ENCODE results near the gene KCNJ6.

The KCNJ6 gene

DNA sequence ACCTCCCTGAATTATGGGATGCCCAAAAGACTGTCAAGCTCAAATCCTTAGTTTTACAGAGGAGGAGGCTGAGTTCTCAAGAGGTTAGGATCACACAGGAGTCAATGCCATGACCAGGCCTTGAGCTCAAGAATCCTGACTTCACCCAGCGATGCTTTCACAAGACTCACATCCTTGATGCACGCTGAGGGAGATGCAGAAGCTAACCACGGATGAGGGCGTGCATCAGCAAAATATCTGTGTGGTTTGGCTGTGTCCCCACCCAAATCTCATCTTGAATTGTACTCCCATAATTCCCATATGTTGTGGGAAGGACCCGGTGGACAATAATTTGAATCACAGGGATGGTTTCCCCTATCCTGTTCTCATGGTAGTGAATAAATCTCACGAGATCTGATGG, 133.2 kb downstream of the KCNJ6 start:
- TF ChIP-seq, protein P1, sequence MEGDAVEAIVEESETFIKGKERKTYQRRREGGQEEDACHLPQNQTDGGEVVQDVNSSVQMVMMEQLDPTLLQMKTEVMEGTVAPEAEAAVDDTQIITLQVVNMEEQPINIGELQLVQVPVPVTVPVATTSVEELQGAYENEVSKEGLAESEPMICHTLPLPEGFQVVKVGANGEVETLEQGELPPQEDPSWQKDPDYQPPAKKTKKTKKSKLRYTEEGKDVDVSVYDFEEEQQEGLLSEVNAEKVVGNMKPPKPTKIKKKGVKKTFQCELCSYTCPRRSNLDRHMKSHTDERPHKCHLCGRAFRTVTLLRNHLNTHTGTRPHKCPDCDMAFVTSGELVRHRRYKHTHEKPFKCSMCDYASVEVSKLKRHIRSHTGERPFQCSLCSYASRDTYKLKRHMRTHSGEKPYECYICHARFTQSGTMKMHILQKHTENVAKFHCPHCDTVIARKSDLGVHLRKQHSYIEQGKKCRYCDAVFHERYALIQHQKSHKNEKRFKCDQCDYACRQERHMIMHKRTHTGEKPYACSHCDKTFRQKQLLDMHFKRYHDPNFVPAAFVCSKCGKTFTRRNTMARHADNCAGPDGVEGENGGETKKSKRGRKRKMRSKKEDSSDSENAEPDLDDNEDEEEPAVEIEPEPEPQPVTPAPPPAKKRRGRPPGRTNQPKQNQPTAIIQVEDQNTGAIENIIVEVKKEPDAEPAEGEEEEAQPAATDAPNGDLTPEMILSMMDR (IDR thresholded peaks at IDR 0.05), result no peak

DNA sequence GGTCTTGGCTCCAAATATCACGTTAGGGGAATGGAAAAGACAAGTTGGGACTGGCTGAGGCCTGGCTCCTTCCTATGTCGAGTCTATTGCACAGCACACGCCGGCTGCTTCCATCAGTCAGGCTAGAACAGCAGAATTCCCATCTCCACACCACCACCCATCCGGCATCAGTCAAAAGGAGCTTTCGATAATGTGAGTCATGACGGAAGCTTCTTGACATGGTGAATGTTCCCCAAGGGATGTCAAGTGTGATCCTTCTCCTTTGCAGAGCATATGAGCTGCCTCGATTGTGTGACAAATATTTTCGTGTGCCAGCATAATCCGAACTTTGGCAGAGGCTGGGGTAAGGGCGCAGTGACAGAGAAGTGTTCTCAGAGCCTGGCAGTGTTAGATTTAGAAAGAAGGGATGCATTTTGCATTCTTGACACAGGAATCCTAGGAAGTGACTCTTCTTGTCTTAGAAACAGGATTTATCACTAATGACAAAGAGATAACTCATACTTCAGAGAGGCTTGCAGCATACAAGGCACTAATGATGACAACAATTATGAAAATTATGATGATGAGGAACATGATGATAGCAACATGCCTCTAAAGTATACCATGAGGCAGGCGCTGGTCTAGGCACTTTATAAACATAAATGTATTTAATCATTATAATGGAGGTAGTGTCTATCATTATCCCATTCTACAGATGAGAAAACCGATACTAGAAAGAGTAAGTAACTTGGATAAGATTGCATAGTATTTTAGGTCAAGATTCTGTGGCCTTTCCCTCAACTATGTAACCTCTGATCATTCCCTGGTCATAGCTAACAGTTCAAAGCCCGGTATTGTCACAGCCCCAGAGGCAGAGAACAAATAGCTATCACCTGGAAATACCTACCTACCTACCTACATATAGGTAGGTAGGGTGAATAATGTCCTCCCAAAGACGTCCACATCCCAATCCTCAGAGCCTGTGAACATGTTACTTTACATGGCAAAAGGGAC, 135.0 kb downstream of the KCNJ6 start:
- TF ChIP-seq, protein P1 (IDR thresholded peaks at IDR 0.05), result no peak

DNA sequence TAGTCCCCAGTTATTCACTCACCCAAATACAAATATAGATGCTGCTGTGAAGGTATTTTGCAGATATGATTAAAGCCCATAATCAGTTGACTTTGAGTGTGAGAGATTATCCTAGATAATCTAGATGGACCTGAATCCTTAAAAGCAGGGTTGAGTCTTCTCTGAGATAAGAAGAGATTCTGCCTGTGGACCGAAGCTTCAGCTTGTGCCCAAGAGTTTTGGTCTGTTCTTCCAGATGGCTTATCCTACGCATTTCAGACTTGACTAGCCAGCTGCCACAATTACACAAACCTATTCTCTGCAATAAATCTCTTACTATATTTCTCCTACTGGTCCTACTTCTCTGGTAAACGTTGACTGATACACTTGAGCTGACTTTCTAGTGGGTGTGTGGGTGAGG, 145.1 kb downstream of the KCNJ6 start:
- TF ChIP-seq, protein P1 (IDR thresholded peaks at IDR 0.05), result no peak

DNA sequence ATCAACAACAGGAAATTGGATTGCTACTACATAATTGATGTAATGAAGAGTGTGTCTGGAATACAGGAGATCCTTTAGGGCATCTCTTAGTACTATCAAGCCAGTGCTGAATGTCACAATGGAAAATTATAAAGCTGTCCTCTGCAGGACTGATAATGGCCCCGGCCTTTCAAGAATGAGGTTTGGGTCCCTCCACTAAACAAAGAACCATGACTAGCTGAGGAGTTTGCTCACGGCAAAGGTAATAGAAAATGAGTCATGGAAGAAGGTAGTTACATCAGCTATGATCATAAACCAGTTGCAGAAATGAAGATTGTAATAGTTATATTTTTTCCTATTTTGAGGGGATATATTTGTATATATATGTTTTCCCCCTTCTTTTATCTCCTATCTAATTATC, 145.8 kb downstream of the KCNJ6 start:
- TF ChIP-seq, protein P1 (IDR thresholded peaks at IDR 0.05), result no peak

DNA sequence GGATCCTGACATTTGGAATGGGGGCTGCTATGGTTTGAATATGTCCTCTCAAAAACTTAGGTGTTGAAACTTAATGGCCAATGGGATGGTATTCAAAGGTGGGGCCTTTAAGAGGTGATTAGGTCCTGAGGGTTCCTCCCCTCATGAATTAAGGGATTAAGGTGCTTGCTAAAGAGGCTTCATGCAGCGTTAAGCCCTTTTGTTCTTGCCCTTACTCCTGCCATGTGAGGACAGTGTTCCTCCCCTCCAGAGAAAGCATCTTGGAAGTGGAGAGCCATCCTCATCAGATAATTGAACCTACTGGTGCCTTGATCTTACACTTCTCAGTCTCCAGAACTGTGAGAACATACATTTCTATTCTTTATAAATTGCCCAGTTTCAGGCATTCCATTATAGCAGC, 146.6 kb downstream of the KCNJ6 start:
- TF ChIP-seq, protein P1 (IDR thresholded peaks at IDR 0.05), result no peak

DNA sequence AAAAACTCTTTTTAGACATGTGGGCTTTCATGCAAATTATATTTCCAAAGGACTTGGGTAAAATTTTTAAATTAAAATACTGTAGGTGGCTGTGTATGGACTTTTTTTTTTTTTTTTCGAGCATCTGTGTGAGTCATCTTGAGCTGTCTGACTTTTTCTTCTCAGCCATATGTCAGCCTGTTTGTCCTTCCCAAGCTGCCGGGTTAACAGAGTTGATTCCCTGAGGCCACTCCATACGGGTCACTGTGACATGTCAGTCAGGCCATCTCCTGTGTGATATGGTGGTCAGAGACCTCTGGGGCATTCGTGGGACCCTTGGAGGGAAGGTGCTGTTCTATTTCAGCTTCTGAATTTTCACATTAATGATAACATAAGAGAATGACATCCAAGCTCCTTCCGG, 148.3 kb downstream of the KCNJ6 start:
- TF ChIP-seq, protein P1 (IDR thresholded peaks at IDR 0.05), result no peak

DNA sequence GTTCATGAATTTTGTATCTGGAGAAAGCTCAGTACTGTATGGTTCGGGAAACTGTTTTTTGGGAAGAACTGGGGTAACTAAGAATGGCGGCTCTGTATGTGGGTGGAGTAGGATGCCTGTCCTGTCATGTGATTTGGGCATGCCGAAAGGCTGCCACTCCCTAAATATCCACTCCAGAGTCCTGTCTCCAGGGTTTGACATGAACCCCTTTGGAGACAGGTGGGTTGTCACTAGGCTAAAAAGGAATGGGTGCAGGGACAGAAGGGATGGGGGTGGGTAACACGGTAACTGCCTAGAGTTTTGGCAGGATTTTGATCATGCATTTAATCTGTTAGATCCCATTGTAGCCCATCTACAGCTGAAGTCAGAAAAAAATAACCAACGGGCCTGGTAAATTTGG, 150.1 kb downstream of the KCNJ6 start:
- TF ChIP-seq, protein P1 (IDR thresholded peaks at IDR 0.05), result no peak

All from LNCAP (cell line).